ENCODE measurements around the gene MYBBP1A. TPM values are rescaled to one million over a fixed set of nuclear protein-coding genes. Genes with fewer than 3 reads are reported as not detected.

The MYBBP1A gene
- total RNA-seq, 4 donors from 2014 or later = 42.5 to 60.2 (median 48.9) TPM

- Histone ChIP-seq H3K27me3 (no peaks in the 10 kb centered on the region), H3K4me3 (no peak overlapping the region), H3K4me1 (peaks cover 50 to 58% of the 10 kb centered on the region in 2 donors), H3K27ac (peak overlapping the region in 2 of 4 donors; percentile 16 to 76), H3K9me3 (no peaks in the 10 kb centered on the region), H3K36me3 (peaks cover 0 to 41% of the 10 kb centered on the region in 2 donors)
- intact Hi-C loops (cut with DNase I; ENCODE audit: low total_unique reads) (no loop called here), in situ Hi-C loops (cut with MboI; ENCODE audit: low sequenced_read_pairs in 4 of 4) (no loop called here)
- no peak for ATAC-seq
- no peak for TF ChIP-seq CTCF (IDR thresholded peaks at IDR 0.05 in 4 of 5, conservative IDR thresholded peaks at IDR 0.05 in 1 of 5)
- no peak for TF ChIP-seq POLR2A (IDR thresholded peaks at IDR 0.05)
- DNase-seq = no peak
Measured at GRCh38 chr17:4539025-4539424, 16.2 kb downstream of the MYBBP1A start.

DNA sequence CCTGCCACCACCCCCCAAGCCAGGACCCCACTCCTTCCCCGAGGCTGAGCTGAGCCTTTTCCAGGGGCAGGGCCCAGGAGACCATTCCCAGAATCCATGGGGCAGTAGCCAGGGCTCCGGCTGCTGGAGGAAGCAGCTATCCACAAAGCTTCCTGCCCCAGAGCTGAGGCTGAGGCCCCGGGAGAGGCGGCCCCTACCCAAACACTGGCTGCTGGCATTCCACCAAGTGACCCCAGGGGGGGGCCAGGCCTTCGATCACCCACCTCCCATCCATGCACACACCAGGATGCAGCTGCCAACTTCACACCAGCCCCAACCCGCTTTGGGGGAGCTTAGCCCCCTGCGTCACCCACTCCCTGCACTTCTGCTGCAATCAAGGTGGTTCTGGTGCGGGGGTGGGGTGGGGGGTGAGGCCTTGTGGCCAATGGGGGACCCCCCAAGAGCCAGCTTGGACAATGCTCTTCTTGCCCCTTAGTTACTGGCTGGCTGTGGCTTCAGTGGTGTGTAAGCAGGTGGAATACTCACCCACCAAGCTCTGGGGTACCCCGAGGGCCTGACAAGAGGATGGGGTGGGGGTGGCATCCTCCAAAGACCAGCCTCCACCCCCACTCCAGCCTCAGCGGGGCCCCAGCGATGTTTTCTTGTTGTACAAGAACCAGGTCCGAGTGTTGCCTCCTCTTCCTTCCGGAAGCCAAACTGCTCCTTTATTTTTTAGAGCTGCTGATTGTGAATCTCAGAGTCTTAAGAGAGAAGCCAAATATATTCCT is 16.8 kb downstream of the MYBBP1A start:
- ATAC-seq = no peak
- intact Hi-C loops (cut with DNase I; ENCODE audit: low total_unique reads) (no loop called here), in situ Hi-C loops (cut with MboI; ENCODE audit: low sequenced_read_pairs in 4 of 4) (no loop called here)

DNA sequence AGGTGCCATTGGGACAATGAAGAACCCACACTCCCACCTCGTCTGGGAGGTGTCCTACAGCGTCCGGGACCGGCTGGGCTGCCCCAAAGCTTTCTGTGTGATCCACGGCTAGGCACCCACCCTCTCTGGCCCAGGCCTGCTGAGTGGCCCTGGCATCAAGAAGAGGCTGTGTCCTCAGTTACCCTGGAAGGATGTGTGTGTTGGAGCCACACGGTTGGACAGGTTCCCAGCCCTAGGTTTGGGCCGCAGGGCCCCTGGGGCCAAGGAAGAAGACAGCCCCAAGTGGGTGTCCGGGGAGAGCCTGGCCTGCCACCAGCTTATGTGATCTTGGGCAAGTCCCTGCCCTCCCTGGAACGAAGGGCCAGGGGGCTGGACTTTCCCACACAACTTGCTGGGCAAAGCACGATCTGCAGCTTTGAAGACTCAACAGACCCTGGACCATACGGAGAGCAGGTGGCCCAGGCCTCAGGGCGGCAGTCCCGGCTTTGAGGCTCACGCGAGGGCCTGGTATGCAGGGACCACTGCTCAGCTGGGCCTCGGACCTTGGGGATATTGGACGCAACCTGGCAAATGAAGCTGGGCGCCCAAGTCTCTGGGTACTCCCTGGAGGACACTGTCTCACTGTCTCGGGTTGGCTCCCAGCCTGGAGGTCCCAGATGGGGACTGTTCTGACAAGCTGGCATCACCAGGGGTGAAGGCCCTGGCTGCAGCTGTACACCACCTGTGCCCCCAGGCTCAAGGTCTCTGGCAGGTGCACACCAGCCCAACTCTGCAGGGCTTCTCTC is 17.5 kb downstream of the MYBBP1A start:
- ATAC-seq = no peak
- DNase-seq = no peak
- peaks cover 0 to 29% of the 10 kb centered on the region in 2 donors for H3K36me3 ChIP-seq
- H3K4me3 ChIP-seq = no peak overlapping the region
- in situ Hi-C loops (cut with MboI; ENCODE audit: low sequenced_read_pairs in 4 of 4) (no loop called here), intact Hi-C loops (cut with DNase I; ENCODE audit: low total_unique reads) (no loop called here)
- peak overlapping the region; percentile 12 to 76 (median 66) for H3K27ac ChIP-seq
- no peaks in the 10 kb centered on the region for H3K9me3 ChIP-seq
- TF ChIP-seq POLR2A (IDR thresholded peaks at IDR 0.05) (no peak), CTCF (IDR thresholded peaks at IDR 0.05 in 4 of 5, conservative IDR thresholded peaks at IDR 0.05 in 1 of 5) (no peak)
- peaks cover 50 to 65% of the 10 kb centered on the region in 2 donors for H3K4me1 ChIP-seq
- H3K27me3 ChIP-seq = no peaks in the 10 kb centered on the region

More for the DNA sequence above, 16.8 kb downstream of the MYBBP1A start:
- peaks cover 0 to 37% of the 10 kb centered on the region in 2 donors for H3K36me3 ChIP-seq
- no peak overlapping the region for H3K4me3 ChIP-seq
- peaks cover 50 to 64% of the 10 kb centered on the region in 2 donors for H3K4me1 ChIP-seq
- H3K27me3 ChIP-seq = no peaks in the 10 kb centered on the region
- no peaks in the 10 kb centered on the region for H3K9me3 ChIP-seq
- no peak for TF ChIP-seq POLR2A (IDR thresholded peaks at IDR 0.05)
- no peak for TF ChIP-seq CTCF (IDR thresholded peaks at IDR 0.05 in 4 of 5, conservative IDR thresholded peaks at IDR 0.05 in 1 of 5)
- no peak for DNase-seq
- peak overlapping the region in 3 of 4 donors; percentile 66 to 76 (median 67) for H3K27ac ChIP-seq

- no peak for TF ChIP-seq POLR2A (IDR thresholded peaks at IDR 0.05)
- TF ChIP-seq CTCF (IDR thresholded peaks at IDR 0.05 in 4 of 5, conservative IDR thresholded peaks at IDR 0.05 in 1 of 5) = no peak
- DNase-seq = no peak
- peak overlapping the region in 1 of 4 donors; percentile 3 for H3K4me3 ChIP-seq
- peaks cover 47 to 59% of the 10 kb centered on the region in 2 donors for H3K4me1 ChIP-seq
- H3K36me3 ChIP-seq = peaks cover 0 to 21% of the 10 kb centered on the region in 2 donors
- in situ Hi-C loops (cut with MboI; ENCODE audit: low sequenced_read_pairs in 4 of 4) = no loop called here
- no peaks in the 10 kb centered on the region for H3K27me3 ChIP-seq
- intact Hi-C loops (cut with DNase I; ENCODE audit: low total_unique reads) = no loop called here
- H3K27ac ChIP-seq = peak overlapping the region; percentile 12 to 76 (median 66)
- no peaks in the 10 kb centered on the region for H3K9me3 ChIP-seq
- peak in 1 of 2 donors; percentile 22 for ATAC-seq
Measured at GRCh38 chr17:4536742-4537411, 18.3 kb downstream of the MYBBP1A start.
